ENCODE data around the gene CSF1.

DNA sequence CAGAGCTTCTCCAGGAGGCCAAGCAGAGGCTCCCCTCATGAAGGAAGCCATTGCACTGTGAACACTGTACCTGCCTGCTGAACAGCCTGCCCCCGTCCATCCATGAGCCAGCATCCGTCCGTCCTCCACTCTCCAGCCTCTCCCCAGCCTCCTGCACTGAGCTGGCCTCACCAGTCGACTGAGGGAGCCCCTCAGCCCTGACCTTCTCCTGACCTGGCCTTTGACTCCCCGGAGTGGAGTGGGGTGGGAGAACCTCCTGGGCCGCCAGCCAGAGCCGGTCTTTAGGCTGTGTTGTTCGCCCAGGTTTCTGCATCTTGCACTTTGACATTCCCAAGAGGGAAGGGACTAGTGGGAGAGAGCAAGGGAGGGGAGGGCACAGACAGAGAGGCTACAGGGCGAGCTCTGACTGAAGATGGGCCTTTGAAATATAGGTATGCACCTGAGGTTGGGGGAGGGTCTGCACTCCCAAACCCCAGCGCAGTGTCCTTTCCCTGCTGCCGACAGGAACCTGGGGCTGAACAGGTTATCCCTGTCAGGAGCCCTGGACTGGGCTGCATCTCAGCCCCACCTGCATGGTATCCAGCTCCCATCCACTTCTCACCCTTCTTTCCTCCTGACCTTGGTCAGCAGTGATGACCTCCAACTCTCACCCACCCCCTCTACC lies 19.1 kb downstream of the CSF1 start:
- TF ChIP-seq TAF1 (IDR thresholded peaks at IDR 0.05; ENCODE audit: low read depth, low read length) (no peak), POLR2AphosphoS5 (IDR thresholded peaks at IDR 0.05; ENCODE audit: low read depth, low read length) (no peak), POLR2A (IDR thresholded peaks at IDR 0.05; ENCODE audit: low read depth, low read length) (no peak), PAX5 (IDR thresholded peaks at IDR 0.05; ENCODE audit: insufficient read depth, low read length, severe bottlenecking) (no peak), SPI1 (IDR thresholded peaks at IDR 0.05; ENCODE audit: low read depth, low read length) (no peak)
